ENCODE measurements around the gene CRCP.
"Not testable (repeated sequence)": the region's sequence is repeated elsewhere in the genome, so short reads cannot be mapped to it uniquely, and the experiment has no call there.

Gene CRCP

GRCh38 chr7:66072208-66072607, 42.4 kb upstream of the CRCP start:
- not testable (repeated sequence) for H2AFZ ChIP-seq (ENCODE audit: low read length)
- TF ChIP-seq, protein P1, sequence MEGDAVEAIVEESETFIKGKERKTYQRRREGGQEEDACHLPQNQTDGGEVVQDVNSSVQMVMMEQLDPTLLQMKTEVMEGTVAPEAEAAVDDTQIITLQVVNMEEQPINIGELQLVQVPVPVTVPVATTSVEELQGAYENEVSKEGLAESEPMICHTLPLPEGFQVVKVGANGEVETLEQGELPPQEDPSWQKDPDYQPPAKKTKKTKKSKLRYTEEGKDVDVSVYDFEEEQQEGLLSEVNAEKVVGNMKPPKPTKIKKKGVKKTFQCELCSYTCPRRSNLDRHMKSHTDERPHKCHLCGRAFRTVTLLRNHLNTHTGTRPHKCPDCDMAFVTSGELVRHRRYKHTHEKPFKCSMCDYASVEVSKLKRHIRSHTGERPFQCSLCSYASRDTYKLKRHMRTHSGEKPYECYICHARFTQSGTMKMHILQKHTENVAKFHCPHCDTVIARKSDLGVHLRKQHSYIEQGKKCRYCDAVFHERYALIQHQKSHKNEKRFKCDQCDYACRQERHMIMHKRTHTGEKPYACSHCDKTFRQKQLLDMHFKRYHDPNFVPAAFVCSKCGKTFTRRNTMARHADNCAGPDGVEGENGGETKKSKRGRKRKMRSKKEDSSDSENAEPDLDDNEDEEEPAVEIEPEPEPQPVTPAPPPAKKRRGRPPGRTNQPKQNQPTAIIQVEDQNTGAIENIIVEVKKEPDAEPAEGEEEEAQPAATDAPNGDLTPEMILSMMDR (IDR thresholded peaks at IDR 0.05; ENCODE audit: low read length), result peak; percentile 28; the same call in 1 of the 2 replicates

DNA sequence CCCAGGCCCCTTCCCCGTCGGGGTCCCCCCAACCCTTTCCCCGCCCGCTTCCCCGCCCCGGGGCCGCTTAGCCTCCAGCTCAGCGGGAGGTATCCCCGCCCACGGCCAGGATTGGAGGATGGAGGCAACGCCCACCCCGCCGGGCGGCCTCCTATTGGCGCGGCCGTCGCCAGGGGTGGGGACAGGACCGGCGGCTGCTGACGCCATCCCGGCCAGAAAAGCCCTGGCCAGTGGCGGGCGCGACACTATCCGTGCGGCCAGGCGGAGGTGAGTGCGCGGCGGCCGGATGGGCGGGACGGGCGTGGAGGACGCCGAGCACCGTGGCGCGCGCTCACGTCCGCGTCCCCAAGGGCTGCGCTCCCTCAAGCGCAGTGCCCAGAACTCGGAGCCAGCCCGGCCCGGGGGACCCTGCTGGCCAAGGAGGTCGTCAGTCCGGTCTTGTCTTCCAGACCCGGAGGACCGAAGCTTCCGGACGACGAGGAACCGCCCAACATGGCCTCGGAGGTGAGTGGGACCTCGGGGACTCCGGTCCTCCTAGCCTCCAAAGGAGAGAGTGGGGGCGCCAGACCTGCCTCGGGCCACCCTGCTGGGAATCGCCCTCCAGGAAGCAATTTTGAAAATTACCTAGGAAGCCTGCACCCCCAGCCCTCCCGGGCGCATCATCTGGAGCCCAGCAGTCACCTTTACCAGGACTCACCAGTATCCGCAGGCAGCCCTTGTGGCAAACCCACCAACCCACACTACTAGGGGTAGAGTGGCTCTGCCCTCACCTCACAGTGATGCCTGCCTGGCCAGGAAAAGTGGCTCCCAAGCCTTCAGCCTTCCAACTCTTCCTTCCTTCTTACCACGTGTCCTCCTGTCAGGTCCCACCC, 38.8 kb upstream of the CRCP start, which contains the start of gene ASL:
Gene ASL, plus strand, starts transcription at position 230 of the 872 bp plus-strand sequence. Its CDS starts 263 bp downstream, at position 493.
- Histone ChIP-seq H3F3A (ENCODE audit: insufficient read depth, low read length) (no peaks in the 10 kb centered on the region), H3K27me3 (ENCODE audit: insufficient read depth, low read length) (no peaks in the 10 kb centered on the region), H4K20me1 (ENCODE audit: insufficient read depth, low read length) (no peaks in the 10 kb centered on the region), H3K36me3 (ENCODE audit: insufficient read depth, low read length) (no peaks in the 10 kb centered on the region), H3K4me2 (ENCODE audit: low read length) (peak within 1 kb of the TSS; percentile 83), H3K4me3 (ENCODE audit: low read depth, low read length, poor library complexity, severe bottlenecking) (peak within 1 kb of the TSS; percentile 78), H2AFZ (ENCODE audit: low read length) (0 out of 2 replicates have a peak within 1 kb of the TSS, but pooled peaks have one; percentile 27), H3K9me2 (ENCODE audit: low read depth, low read length) (no peaks in the 10 kb centered on the region), H3K9ac (ENCODE audit: low read length) (peak within 1 kb of the TSS; percentile 73), H3K4me1 (ENCODE audit: insufficient read depth, low read length, severe bottlenecking) (peaks cover 12% of the 10 kb centered on the region), H3K79me2 (ENCODE audit: insufficient read depth, low read length) (no peaks in the 10 kb centered on the region), H3K27ac (ENCODE audit: low read depth, low read length, poor library complexity, severe bottlenecking) (peak within 1 kb of the TSS; percentile 11), H3K9me3 (ENCODE audit: low read length) (no peaks in the 10 kb centered on the region)
- TF ChIP-seq, protein P1 (IDR thresholded peaks at IDR 0.05; ENCODE audit: low read length), result peak; percentile 43
- TF ChIP-seq EZH2 (IDR thresholded peaks at IDR 0.05; ENCODE audit: borderline replicate concordance, low read length), result no peak

More at GRCh38 chr7:66072208-66072607, 42.4 kb upstream of the CRCP start:
- H3K9ac ChIP-seq (ENCODE audit: low read length); H3F3A ChIP-seq (ENCODE audit: insufficient read depth, low read length); H3K79me2 ChIP-seq (ENCODE audit: insufficient read depth, low read length); H3K9me3 ChIP-seq (ENCODE audit: low read length); H3K4me3 ChIP-seq (ENCODE audit: low read depth, low read length, poor library complexity, severe bottlenecking); H3K4me2 ChIP-seq (ENCODE audit: low read length); H3K27me3 ChIP-seq (ENCODE audit: insufficient read depth, low read length); H3K9me2 ChIP-seq (ENCODE audit: low read depth, low read length); H3K27ac ChIP-seq (ENCODE audit: low read depth, low read length, poor library complexity, severe bottlenecking); H3K36me3 ChIP-seq (ENCODE audit: insufficient read depth, low read length); H4K20me1 ChIP-seq (ENCODE audit: insufficient read depth, low read length): not testable (repeated sequence)
- peaks cover 12% of the 10 kb centered on the region for H3K4me1 ChIP-seq (ENCODE audit: insufficient read depth, low read length, severe bottlenecking)

DNA sequence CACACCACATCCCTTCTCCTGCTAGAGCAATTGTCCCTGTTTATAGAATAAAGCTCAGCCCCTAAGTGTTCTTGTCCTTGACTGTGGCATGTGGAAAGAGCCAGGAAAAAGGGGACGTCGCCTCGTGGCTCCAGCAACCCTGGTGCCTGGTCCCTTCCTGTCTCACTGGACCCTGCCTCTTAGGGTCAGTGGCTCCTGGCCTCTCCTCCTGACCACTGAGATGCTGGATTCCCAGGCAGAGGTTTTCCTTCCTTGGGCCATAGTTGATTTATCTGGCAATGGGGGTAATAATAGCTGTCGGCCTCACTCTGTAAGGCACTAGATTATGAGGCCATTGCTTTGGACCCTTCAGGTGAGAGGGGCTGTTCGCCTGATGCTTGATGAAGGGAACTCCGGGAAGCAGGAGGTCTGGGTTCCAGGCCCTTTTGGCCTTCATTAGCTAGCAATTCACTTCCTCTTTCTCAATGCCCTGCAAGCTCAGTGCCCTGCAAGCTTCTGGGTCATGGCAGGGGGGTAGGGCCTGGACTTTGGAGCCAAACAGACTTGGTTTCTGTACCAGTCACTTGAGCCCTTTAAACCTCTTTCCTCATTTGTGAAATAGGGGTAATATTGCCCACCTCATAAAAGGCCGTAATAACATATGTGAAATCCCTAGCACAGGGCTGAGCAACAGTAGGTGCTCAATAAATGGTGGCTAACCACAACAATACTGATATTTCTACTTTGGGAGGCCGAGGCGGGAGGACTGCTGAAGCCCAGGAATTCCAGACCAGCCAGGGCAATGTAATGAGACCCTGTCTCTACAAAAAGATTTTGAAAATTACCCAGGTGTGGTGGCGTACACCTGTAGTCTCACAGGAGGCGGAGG, 38.0 kb upstream of the CRCP start:
- H3K27ac ChIP-seq (ENCODE audit: low read depth, low read length, poor library complexity, severe bottlenecking), result peak overlapping the region; percentile 11
- no peak overlapping the region for H2AFZ ChIP-seq (ENCODE audit: low read length)
- peak overlapping the region; percentile 83 for H3K4me2 ChIP-seq (ENCODE audit: low read length)

More for the DNA sequence above, 38.0 kb upstream of the CRCP start:
- Histone ChIP-seq H3K4me3 (ENCODE audit: low read depth, low read length, poor library complexity, severe bottlenecking) (peak overlapping the region; percentile 78), H3K79me2 (ENCODE audit: insufficient read depth, low read length) (no peaks in the 10 kb centered on the region), H4K20me1 (ENCODE audit: insufficient read depth, low read length) (no peaks in the 10 kb centered on the region), H3K9ac (ENCODE audit: low read length) (peak overlapping the region; percentile 73), H3K9me2 (ENCODE audit: low read depth, low read length) (no peaks in the 10 kb centered on the region), H3K4me1 (ENCODE audit: insufficient read depth, low read length, severe bottlenecking) (peaks cover 12% of the 10 kb centered on the region), H3K9me3 (ENCODE audit: low read length) (no peaks in the 10 kb centered on the region), H3K27me3 (ENCODE audit: insufficient read depth, low read length) (no peaks in the 10 kb centered on the region), H3K36me3 (ENCODE audit: insufficient read depth, low read length) (no peaks in the 10 kb centered on the region), H3F3A (ENCODE audit: insufficient read depth, low read length) (no peaks in the 10 kb centered on the region)
- TF ChIP-seq, protein P1 (IDR thresholded peaks at IDR 0.05; ENCODE audit: low read length), result no peak
- TF ChIP-seq EZH2 (IDR thresholded peaks at IDR 0.05; ENCODE audit: borderline replicate concordance, low read length), result no peak
